OCI-M1 (cell line): ENCODE data around the gene ARMH3.

Experiments used
- DNase-seq: peaks from one replicate; lab custom pipeline; 2025; lab: John Stamatoyannopoulos, UW

The ARMH3 gene

GRCh38 chr10:102055647-102056419, at the start of gene ARMH3:
TSS of gene ARMH3 (minus strand) at chr10:102056173. CDS start at chr10:102040114, 16,059 bp downstream.
- peak; percentile 99 for DNase-seq

- DNase-seq: no peak
These were observed 46.4 kb upstream of the ARMH3 start for GRCh38 chr10:102102421-102102820.

- no peak for DNase-seq
These were observed 45.2 kb upstream of the ARMH3 start for GRCh38 chr10:102101152-102101551.

- no peak for DNase-seq
These were observed 40.5 kb upstream of the ARMH3 start for GRCh38 chr10:102096449-102096848.

GRCh38 chr10:102090772-102091171, 34.8 kb upstream of the ARMH3 start:
- no peak for DNase-seq

GRCh38 chr10:102086196-102086595, 30.2 kb upstream of the ARMH3 start:
- DNase-seq: no peak

GRCh38 chr10:102085336-102085735, 29.4 kb upstream of the ARMH3 start:
- no peak for DNase-seq

- peak; percentile 69 for DNase-seq
These were observed 27.6 kb upstream of the ARMH3 start for GRCh38 chr10:102083541-102083940.

GRCh38 chr10:102072673-102073527, 16.9 kb upstream of the ARMH3 start:
- peak; percentile 90 for DNase-seq

GRCh38 chr10:102069071-102069470, 13.1 kb upstream of the ARMH3 start:
- peak; percentile 30 for DNase-seq

GRCh38 chr10:102068216-102068615, 12.2 kb upstream of the ARMH3 start:
- DNase-seq: no peak

GRCh38 chr10:102067091-102067916, 11.3 kb upstream of the ARMH3 start:
- no peak for DNase-seq

GRCh38 chr10:102066399-102067088, 10.6 kb upstream of the ARMH3 start:
- no peak for DNase-seq

- peak; percentile 58 for DNase-seq
These were observed 9.8 kb upstream of the ARMH3 start for GRCh38 chr10:102065561-102066398.

- DNase-seq: peak; percentile 97
These were observed 9.0 kb upstream of the ARMH3 start, which contains the start of gene HPS6 for GRCh38 chr10:102064868-102065560. TSS of gene HPS6 (plus strand) at chr10:102065349. CDS start at chr10:102065475, 126 bp downstream.

- no peak for DNase-seq
These were observed 8.5 kb upstream of the ARMH3 start for GRCh38 chr10:102064503-102064867.

- DNase-seq: no peak
These were observed 4.0 kb upstream of the ARMH3 start for GRCh38 chr10:102059987-102060386.

- DNase-seq: peak; percentile 78
These were observed 909 bp downstream of the ARMH3 start for GRCh38 chr10:102054881-102055646.

GRCh38 chr10:102046095-102046494, 9.9 kb downstream of the ARMH3 start:
- no peak for DNase-seq
